GM12878 (cell line): ENCODE measurements around the gene MED31. TPM values are rescaled to one million over a fixed set of nuclear protein-coding genes. Genes with fewer than 3 reads are reported as not detected.
"Not testable (repeated sequence)": the region's sequence is repeated elsewhere in the genome, so short reads cannot be mapped to it uniquely, and the experiment has no call there.

Experiments
- ATAC-seq: fragments of 200-7000 bp; cut with Tn5 transposase; 3 replicates; pipeline ENCODE4 v1.9.1; 2020; ENCODE audit warnings: mild to moderate bottlenecking, moderate library complexity
- BruUV-seq: library from RNA; stranded (reverse); fragments of 400-500 nt; replicated peaks from 2 replicates; lab custom pipeline; 2021; lab: Mats Ljungman, UMichigan
- CTCF ChIA-PET: fragments of 300-600 bp; sonication (Branson Sonifier 250); formaldehyde crosslinking; extraction: SDS; loops from one replicate; lab custom pipeline; 2021; ENCODE audit warnings: inconsistent platforms; lab: Yijun Ruan, JAX
- POLR2A ChIA-PET: fragments of 350-600 bp; formaldehyde crosslinking; extraction: SDS; loops from one replicate; lab custom pipeline; 2021; ENCODE audit warnings: inconsistent platforms; lab: Charles Lee
- RAD21 ChIA-PET: fragments of 300-600 bp; sonication (Branson Sonifier 250); formaldehyde crosslinking; loops from one replicate; lab custom pipeline; 2023; ENCODE audit warnings: antibody characterized with exemption; ENCODE audit not compliant: unreplicated experiment; lab: Charles Lee
- SMC1A ChIA-PET: fragments of 300-600 bp; sonication (Branson Sonifier 250); formaldehyde crosslinking; loops from one replicate; lab custom pipeline; 2023; ENCODE audit not compliant: unreplicated experiment, uncharacterized antibody; lab: Charles Lee
- DNase-seq: peaks from one replicate; pipeline ENCODE4 v3.0.0-alpha.2; 2011; ENCODE audit warnings: low read depth, low spot score
- FAIRE-seq: peaks from 3 replicates; lab custom pipeline; 2011; peaks lifted over from hg19 to GRCh38; lab: Jason Lieb, UNC
- H2AFZ ChIP-seq: 2 replicates; pipeline ENCODE4 v1.6.0; 2011; ENCODE audit warnings: low read depth, low read length, control low read depth; ENCODE audit not compliant: control insufficient read depth
- H3K27ac ChIP-seq: 2 replicates; pipeline ENCODE4 v1.5.1; 2011; ENCODE audit warnings: control low read depth; ENCODE audit not compliant: control insufficient read depth, insufficient read depth
- H3K27me3 ChIP-seq, 2 experiments: replicated peaks in 1 of 2; 2 replicates each; pipeline versions ENCODE4 v1.6.0 to v1.6.1; 2011; ENCODE audit warnings: low read length in 1 of 2; ENCODE audit not compliant: control insufficient read depth in 2 of 2, insufficient read depth in 2 of 2
- H3K36me3 ChIP-seq, 2 experiments: 2 replicates each; pipeline ENCODE4 v1.5.1; 2011; ENCODE audit warnings: low read length in 1 of 2; ENCODE audit not compliant: control insufficient read depth in 2 of 2, insufficient read depth in 2 of 2
- H3K4me1 ChIP-seq: 2 replicates; pipeline ENCODE4 v1.6.1; 2011; ENCODE audit warnings: mild to moderate bottlenecking, low read length, moderate library complexity, mixed read lengths; ENCODE audit not compliant: control insufficient read depth, insufficient read depth
- H3K4me2 ChIP-seq: 2 replicates; pipeline ENCODE4 v1.6.0; 2011; ENCODE audit warnings: control low read depth; ENCODE audit not compliant: control insufficient read depth, insufficient read depth
- H3K4me3 ChIP-seq: fragments of 200-600 bp; sonication (generic); 2 replicates; pipeline ENCODE4 v1.5.1; 2016
- H3K79me2 ChIP-seq: 2 replicates; pipeline ENCODE4 v1.6.0; 2011; ENCODE audit warnings: low read length; ENCODE audit not compliant: control insufficient read depth, insufficient read depth
- H3K9ac ChIP-seq: 2 replicates; pipeline ENCODE4 v1.8.0; 2011; ENCODE audit warnings: low read length, control low read depth, mixed read lengths; ENCODE audit not compliant: control insufficient read depth, insufficient read depth
- H3K9me3 ChIP-seq: replicated peaks from 3 replicates; pipeline ENCODE4 v1.5.1; 2011; ENCODE audit warnings: mild to moderate bottlenecking, low read length; ENCODE audit not compliant: control insufficient read depth, insufficient read depth
- H4K20me1 ChIP-seq: 2 replicates; pipeline ENCODE4 v1.6.0; 2011; ENCODE audit not compliant: control insufficient read depth, insufficient read depth
- RAD21 ChIP-seq: IDR thresholded peaks from 2 replicates; pipeline ENCODE4 v1.6.1; 2011; ENCODE audit warnings: mild to moderate bottlenecking, low read depth, low read length, moderate library complexity; ENCODE audit not compliant: insufficient read depth
- WGBS: methylation state at CpG from one replicate; pipeline ENCODE4 v1.1.6; 2016; ENCODE audit warnings: low lambda C conversion rate; ENCODE audit not compliant: insufficient replicate concordance, insufficient coverage; ENCODE audit errors: missing lambda C conversion rate; 5-methylcytosine and 5-hydroxymethylcytosine counted together
- in situ Hi-C: fragments of 300-500 bp; cut with MboI; formaldehyde crosslinking; loops from 9 replicates; pipeline ENCODE4 v1.14.3; 2018; ENCODE audit warnings: mixed read lengths
- intact Hi-C: fragments of 100-400 bp; cut with micrococcal nuclease; formaldehyde crosslinking; loops from one replicate; pipeline ENCODE4 v1.14.2; 2022; ENCODE audit not compliant: unreplicated experiment
- polyA plus RNA-seq, 11 experiments: library from polyadenylated mRNA; depleted of rRNA in 4 of 11; unstranded in 6 of 11; stranded (reverse) in 5 of 11; fragments of >200 nt; fragmentation: Nextera tagmentation in 4 of 11; fragmentation: Illumina TruSeq in 1 of 11; extraction: Ambion mirVana in 4 of 11; extraction: Trizol in 1 of 11; gene quantifications; 1 replicate in 1 of 11; 2 replicates in 10 of 11; pipeline versions ENCODE4 v1.2.1 to v1.2.3, GENCODE V29; 2011 to 2016; ENCODE audit warnings: inconsistent platforms in 2 of 11, missing spikeins in 2 of 11, low read depth in 1 of 11
- total RNA-seq, 4 experiments: library from RNA; depleted of rRNA in 3 of 4; stranded (reverse); fragments of >200 nt in 3 of 4; fragmentation: Illumina TruSeq in 1 of 4; extraction: Trizol in 1 of 4; gene quantifications; 2 replicates each; pipeline versions ENCODE4 v1.2.1 to v1.2.3, GENCODE V29; 2013 to 2021
- TF ChIP-seq, protein P1 (sequence below): fragments of 450-650 bp; IDR thresholded peaks from 2 replicates; pipeline ENCODE4 v1.6.1; 2016; ENCODE audit warnings: mild to moderate bottlenecking, moderate library complexity, borderline replicate concordance
- TF ChIP-seq, protein P2 (sequence below): fragments of 450-650 bp; IDR thresholded peaks from 2 replicates; pipeline ENCODE4 v1.6.1; 2017; ENCODE audit warnings: borderline replicate concordance
- TF ChIP-seq, protein P3 (sequence below), 3 experiments: IDR thresholded peaks in 2 of 3; conservative IDR thresholded peaks in 1 of 3; 2 replicates each; pipeline ENCODE4 v1.5.1; 2011; ENCODE audit warnings: low read depth in 3 of 3, low read length in 3 of 3, mild to moderate bottlenecking in 3 of 3, control low read depth in 2 of 3, moderate library complexity in 2 of 3, inconsistent platforms in 1 of 3, mixed read lengths in 1 of 3; ENCODE audit not compliant: control insufficient read depth in 2 of 3, insufficient read depth in 1 of 3; ENCODE audit errors: extremely low read depth in 1 of 3
- TF ChIP-seq, protein P4 (sequence below): IDR thresholded peaks from 2 replicates; pipeline ENCODE4 v1.6.1; 2012; ENCODE audit warnings: low read depth, low read length, improper control_type of control experiment

Gene MED31
- total and polyA plus RNA-seq, 10 of the 15 experiments (the other 5 are each of a cell fraction or from before 2014, with no cell fraction given) = 14.4 to 71.1 (median 34.6) TPM

DNA sequence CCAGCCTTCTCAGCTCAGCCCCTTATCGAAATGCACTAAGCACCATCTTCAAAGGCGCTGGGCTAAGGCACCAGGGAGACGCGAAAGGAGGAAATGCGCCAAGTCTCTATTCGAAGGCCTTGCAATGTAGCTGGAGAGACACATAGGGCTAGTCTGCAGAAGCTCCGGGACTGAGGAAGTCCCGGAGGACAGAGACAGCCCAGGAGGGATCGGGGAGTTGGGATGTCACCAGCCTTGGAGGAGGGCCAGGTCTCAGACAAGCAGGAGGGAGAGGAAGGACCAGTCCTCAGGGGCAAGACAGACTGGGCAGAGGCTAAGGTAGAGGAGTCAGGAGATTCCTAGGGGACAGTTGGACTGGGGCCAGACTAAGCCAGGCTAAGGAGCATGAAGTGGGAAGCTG lies 8.7 kb upstream of the MED31 start (continued):
- TF ChIP-seq, protein P1, sequence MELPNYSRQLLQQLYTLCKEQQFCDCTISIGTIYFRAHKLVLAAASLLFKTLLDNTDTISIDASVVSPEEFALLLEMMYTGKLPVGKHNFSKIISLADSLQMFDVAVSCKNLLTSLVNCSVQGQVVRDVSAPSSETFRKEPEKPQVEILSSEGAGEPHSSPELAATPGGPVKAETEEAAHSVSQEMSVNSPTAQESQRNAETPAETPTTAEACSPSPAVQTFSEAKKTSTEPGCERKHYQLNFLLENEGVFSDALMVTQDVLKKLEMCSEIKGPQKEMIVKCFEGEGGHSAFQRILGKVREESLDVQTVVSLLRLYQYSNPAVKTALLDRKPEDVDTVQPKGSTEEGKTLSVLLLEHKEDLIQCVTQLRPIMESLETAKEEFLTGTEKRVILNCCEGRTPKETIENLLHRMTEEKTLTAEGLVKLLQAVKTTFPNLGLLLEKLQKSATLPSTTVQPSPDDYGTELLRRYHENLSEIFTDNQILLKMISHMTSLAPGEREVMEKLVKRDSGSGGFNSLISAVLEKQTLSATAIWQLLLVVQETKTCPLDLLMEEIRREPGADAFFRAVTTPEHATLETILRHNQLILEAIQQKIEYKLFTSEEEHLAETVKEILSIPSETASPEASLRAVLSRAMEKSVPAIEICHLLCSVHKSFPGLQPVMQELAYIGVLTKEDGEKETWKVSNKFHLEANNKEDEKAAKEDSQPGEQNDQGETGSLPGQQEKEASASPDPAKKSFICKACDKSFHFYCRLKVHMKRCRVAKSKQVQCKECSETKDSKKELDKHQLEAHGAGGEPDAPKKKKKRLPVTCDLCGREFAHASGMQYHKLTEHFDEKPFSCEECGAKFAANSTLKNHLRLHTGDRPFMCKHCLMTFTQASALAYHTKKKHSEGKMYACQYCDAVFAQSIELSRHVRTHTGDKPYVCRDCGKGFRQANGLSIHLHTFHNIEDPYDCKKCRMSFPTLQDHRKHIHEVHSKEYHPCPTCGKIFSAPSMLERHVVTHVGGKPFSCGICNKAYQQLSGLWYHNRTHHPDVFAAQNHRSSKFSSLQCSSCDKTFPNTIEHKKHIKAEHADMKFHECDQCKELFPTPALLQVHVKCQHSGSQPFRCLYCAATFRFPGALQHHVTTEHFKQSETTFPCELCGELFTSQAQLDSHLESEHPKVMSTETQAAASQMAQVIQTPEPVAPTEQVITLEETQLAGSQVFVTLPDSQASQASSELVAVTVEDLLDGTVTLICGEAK = no peak
- TF ChIP-seq, protein P2, sequence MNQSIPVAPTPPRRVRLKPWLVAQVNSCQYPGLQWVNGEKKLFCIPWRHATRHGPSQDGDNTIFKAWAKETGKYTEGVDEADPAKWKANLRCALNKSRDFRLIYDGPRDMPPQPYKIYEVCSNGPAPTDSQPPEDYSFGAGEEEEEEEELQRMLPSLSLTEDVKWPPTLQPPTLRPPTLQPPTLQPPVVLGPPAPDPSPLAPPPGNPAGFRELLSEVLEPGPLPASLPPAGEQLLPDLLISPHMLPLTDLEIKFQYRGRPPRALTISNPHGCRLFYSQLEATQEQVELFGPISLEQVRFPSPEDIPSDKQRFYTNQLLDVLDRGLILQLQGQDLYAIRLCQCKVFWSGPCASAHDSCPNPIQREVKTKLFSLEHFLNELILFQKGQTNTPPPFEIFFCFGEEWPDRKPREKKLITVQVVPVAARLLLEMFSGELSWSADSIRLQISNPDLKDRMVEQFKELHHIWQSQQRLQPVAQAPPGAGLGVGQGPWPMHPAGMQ = no peak
- TF ChIP-seq, protein P3, sequence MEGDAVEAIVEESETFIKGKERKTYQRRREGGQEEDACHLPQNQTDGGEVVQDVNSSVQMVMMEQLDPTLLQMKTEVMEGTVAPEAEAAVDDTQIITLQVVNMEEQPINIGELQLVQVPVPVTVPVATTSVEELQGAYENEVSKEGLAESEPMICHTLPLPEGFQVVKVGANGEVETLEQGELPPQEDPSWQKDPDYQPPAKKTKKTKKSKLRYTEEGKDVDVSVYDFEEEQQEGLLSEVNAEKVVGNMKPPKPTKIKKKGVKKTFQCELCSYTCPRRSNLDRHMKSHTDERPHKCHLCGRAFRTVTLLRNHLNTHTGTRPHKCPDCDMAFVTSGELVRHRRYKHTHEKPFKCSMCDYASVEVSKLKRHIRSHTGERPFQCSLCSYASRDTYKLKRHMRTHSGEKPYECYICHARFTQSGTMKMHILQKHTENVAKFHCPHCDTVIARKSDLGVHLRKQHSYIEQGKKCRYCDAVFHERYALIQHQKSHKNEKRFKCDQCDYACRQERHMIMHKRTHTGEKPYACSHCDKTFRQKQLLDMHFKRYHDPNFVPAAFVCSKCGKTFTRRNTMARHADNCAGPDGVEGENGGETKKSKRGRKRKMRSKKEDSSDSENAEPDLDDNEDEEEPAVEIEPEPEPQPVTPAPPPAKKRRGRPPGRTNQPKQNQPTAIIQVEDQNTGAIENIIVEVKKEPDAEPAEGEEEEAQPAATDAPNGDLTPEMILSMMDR (IDR thresholded peaks at IDR 0.05 in 2 of 3, conservative IDR thresholded peaks at IDR 0.05 in 1 of 3; ENCODE audit: control insufficient read depth in 2 of 3, extremely low read depth in 1 of 3, insufficient read depth in 1 of 3, low read depth in 3 of 3, low read length in 3 of 3) = no peak
- TF ChIP-seq, protein P4, sequence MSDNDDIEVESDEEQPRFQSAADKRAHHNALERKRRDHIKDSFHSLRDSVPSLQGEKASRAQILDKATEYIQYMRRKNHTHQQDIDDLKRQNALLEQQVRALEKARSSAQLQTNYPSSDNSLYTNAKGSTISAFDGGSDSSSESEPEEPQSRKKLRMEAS = no peak
- no peak for TF ChIP-seq RAD21

DNA sequence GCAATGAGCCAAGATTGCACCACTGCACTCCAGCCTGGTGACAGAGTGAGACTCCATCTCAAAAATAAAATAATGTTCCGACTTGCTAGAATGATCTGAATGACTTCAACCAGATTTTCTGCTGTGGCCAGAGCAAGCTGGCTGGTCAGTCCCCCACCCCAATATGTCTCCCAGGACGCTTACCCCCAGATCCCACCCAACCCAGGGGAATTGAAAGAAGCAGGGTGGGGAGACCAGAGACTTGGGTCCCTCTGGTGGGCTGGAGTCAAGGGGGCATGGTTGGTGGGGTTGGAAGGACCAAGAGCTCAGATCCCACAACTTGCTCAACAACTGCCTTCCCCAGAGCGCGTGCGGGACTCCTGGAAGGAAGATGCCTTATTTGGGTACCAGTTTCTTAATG lies 7.0 kb upstream of the MED31 start:
- H3K9ac ChIP-seq, in situ Hi-C loops, CTCF ChIA-PET, H4K20me1 ChIP-seq, DNase-seq, SMC1A ChIA-PET, intact Hi-C loops, H3K79me2 ChIP-seq, H3K36me3 ChIP-seq, H3K4me3 ChIP-seq, FAIRE-seq, H3K27me3 ChIP-seq, H3K9me3 ChIP-seq, H2AFZ ChIP-seq, POLR2A ChIA-PET, H3K4me2 ChIP-seq, BruUV-seq, H3K27ac ChIP-seq, ATAC-seq: not testable (repeated sequence)
- RAD21 ChIA-PET = interaction anchor here (0.6 kb wide), 1 partner anchor 1630 kb away, joined by 3 read pairs; no protein-coding TSS in a partner anchor
- peaks cover 24% of the 10 kb centered on the region for H3K4me1 ChIP-seq
- WGBS = 95% methylated on average over 2 of the region's 5 CpGs
